Measurements from ENCODE around the gene ARL15. TPM values are rescaled to one million over a fixed set of nuclear protein-coding genes. Genes with fewer than 3 reads are reported as not detected.

Gene ARL15
- total and polyA plus RNA-seq, 9 donors, result 14.9 to 34.0 (median 19.2) TPM

DNA sequence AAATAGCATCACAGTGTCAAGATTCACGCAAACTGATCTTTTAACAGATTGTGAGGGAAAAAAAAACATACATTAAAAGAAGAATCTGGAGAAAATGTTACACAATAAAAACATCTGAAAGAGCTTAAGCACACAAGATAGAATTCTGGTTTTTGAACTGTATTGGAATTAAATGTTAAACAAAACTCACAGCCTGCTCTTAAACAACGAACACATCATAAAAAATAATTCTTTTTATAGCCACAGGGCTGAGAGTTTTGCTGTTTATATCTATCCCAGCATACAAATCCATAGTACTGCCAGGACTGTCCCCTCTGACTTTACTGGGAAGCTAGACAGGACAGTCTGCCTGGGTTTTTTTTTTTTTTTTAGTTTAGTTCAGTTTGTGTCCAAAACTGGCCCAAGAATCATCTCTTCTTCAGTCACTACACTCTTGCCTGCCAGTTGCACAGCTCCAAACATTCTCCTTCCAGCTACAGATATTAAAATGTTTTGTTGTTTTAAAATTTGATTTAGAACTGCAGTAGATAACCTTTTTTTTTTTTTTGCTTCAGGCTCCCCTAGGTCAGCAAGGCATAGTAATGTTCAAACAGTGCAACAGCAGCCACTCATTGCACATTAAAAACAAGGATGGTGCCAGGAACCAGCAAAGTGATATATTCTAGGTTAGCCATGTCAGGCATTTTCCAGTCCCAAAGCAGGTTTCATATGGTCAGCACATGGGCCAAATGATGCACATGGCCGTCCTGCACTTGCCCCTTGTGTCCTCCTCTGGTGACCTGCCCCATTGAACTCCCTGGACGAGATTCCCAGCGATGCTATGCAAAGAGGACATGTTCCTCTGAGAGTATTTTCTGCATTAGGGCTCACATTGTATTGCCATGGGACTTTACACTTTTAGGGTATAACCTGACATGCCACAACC, 173.6 kb downstream of the ARL15 start:
- H3K4me1 ChIP-seq (ENCODE audit: insufficient read depth), result peaks cover 2% of the 10 kb centered on the region
- 55 to 64% (median 60%) methylated on average over 5 of the region's 5 CpGs for WGBS, 3 donors
- no peaks in the 10 kb centered on the region for H3K36me3 ChIP-seq
- DNase-seq, result no peak
- no peak overlapping the region for H3K4me3 ChIP-seq
- intact Hi-C loops (cut with DNase I), result no loop called here
- no peak overlapping the region for H3K27ac ChIP-seq
- TF ChIP-seq, protein P1, sequence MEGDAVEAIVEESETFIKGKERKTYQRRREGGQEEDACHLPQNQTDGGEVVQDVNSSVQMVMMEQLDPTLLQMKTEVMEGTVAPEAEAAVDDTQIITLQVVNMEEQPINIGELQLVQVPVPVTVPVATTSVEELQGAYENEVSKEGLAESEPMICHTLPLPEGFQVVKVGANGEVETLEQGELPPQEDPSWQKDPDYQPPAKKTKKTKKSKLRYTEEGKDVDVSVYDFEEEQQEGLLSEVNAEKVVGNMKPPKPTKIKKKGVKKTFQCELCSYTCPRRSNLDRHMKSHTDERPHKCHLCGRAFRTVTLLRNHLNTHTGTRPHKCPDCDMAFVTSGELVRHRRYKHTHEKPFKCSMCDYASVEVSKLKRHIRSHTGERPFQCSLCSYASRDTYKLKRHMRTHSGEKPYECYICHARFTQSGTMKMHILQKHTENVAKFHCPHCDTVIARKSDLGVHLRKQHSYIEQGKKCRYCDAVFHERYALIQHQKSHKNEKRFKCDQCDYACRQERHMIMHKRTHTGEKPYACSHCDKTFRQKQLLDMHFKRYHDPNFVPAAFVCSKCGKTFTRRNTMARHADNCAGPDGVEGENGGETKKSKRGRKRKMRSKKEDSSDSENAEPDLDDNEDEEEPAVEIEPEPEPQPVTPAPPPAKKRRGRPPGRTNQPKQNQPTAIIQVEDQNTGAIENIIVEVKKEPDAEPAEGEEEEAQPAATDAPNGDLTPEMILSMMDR (IDR thresholded peaks at IDR 0.05), result no peak
- TF ChIP-seq EP300 (IDR thresholded peaks at IDR 0.05), result no peak
- TF ChIP-seq POLR2A (IDR thresholded peaks at IDR 0.05), result no peak
- no peaks in the 10 kb centered on the region for H3K9me3 ChIP-seq
- H3K27me3 ChIP-seq, result no peaks in the 10 kb centered on the region

DNA sequence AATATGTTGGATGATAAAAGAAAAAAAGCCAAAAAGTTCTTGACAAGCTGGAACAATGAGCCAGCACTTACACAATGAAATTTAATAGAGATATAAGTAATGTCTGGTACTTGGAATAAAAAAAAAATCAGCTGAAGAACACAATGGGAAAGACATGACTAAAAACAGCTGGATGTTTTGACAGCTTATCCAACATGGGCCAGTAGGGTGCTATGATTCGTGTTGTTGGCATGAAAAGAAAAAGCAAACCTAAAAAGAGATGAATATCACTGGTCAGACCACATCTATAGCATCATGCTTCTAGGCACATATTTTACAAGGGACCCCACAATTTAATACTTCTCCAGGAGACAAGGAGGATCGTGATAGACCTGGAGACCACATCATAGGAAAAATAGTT, 175.3 kb downstream of the ARL15 start:
- no peak overlapping the region for H3K4me3 ChIP-seq
- no peaks in the 10 kb centered on the region for H3K36me3 ChIP-seq
- TF ChIP-seq POLR2A (IDR thresholded peaks at IDR 0.05) (no peak), EP300 (IDR thresholded peaks at IDR 0.05) (no peak)
- TF ChIP-seq, protein P1 (IDR thresholded peaks at IDR 0.05), result no peak
- H3K27ac ChIP-seq, result no peak overlapping the region
- intact Hi-C loops (cut with DNase I), result no loop called here
- H3K4me1 ChIP-seq (ENCODE audit: insufficient read depth), result peaks cover 2% of the 10 kb centered on the region
- H3K9me3 ChIP-seq, result no peaks in the 10 kb centered on the region
- DNase-seq, result no peak
- no peaks in the 10 kb centered on the region for H3K27me3 ChIP-seq
- 32 to 44% (median 38%) methylated on average over 2 of the region's 2 CpGs for WGBS, 3 donors

DNA sequence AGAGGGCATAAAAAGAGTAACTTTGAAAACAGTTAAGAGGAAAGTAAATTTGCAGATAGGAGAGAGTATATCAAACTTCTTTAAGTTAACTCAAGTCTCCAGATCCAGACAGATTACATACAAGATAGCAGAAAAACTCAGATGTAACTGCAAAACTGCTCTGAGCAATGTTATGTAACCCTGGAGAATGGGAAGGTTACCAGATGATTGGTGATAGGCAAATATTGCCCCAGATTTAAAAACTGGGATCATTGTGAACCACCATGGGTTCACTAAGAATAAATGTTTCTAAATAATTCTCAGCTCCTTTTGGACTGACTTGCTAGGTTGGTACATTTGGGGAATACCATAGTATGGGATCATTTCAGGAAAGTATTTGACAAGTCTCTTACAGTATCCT, 176.5 kb downstream of the ARL15 start:
- DNase-seq, result no peak
- H3K27me3 ChIP-seq, result no peaks in the 10 kb centered on the region
- H3K4me1 ChIP-seq (ENCODE audit: insufficient read depth), result peaks cover 2% of the 10 kb centered on the region
- TF ChIP-seq EP300 (IDR thresholded peaks at IDR 0.05) (no peak), POLR2A (IDR thresholded peaks at IDR 0.05) (no peak)
- TF ChIP-seq, protein P1 (IDR thresholded peaks at IDR 0.05), result no peak
- intact Hi-C loops (cut with DNase I), result no loop called here
- H3K36me3 ChIP-seq, result no peaks in the 10 kb centered on the region
- no peaks in the 10 kb centered on the region for H3K9me3 ChIP-seq
- H3K4me3 ChIP-seq, result no peak overlapping the region
- H3K27ac ChIP-seq, result no peak overlapping the region

DNA sequence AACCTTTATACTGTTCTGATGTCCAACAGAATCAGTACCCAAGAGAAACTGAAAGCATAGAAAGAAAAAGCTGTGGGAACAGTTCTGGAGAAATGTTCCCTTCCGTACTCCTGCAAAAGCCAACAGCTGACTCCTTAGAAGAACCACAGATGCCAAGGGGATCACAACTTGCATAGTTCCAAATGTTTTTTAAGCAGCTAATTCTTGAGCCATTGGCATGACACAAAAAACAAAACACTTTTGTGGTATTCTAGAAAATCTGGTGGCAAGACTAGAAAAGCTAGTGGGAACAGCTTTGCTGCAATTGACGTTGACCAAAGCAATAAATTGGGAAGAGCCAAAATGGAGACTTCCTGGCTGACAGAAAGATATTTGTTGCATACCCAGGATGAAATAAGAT, 189.9 kb downstream of the ARL15 start:
- no peak for DNase-seq
- no peak for TF ChIP-seq EP300 (IDR thresholded peaks at IDR 0.05)
- TF ChIP-seq, protein P1 (IDR thresholded peaks at IDR 0.05), result no peak
- TF ChIP-seq POLR2A (IDR thresholded peaks at IDR 0.05), result no peak
- Histone ChIP-seq H3K27ac (no peak overlapping the region), H3K9me3 (no peaks in the 10 kb centered on the region), H3K36me3 (no peaks in the 10 kb centered on the region), H3K4me1 (ENCODE audit: insufficient read depth) (no peaks in the 10 kb centered on the region), H3K4me3 (no peak overlapping the region), H3K27me3 (no peaks in the 10 kb centered on the region)
- intact Hi-C loops (cut with DNase I), result no loop called here
- WGBS, 3 donors, result 92 to 99% (median 96%) methylated on average over 2 of the region's 2 CpGs
